GM18858 (cell line): ENCODE measurements around the gene SOX6.

Experiments used
- ATAC-seq: cut with Tn5 transposase; IDR thresholded peaks from one replicate; pipeline ENCODE4 v1.9.1; 2021; ENCODE audit not compliant: unreplicated experiment

The SOX6 gene

GRCh38 chr11:16365581-16366228, 9.4 kb upstream of the SOX6 start:
- no peak for ATAC-seq

- ATAC-seq = no peak
These were observed 7.9 kb upstream of the SOX6 start for GRCh38 chr11:16364254-16364653.

GRCh38 chr11:16363706-16364105, 7.4 kb upstream of the SOX6 start:
- ATAC-seq = no peak

GRCh38 chr11:16361108-16361865, 4.9 kb upstream of the SOX6 start:
- no peak for ATAC-seq

DNA sequence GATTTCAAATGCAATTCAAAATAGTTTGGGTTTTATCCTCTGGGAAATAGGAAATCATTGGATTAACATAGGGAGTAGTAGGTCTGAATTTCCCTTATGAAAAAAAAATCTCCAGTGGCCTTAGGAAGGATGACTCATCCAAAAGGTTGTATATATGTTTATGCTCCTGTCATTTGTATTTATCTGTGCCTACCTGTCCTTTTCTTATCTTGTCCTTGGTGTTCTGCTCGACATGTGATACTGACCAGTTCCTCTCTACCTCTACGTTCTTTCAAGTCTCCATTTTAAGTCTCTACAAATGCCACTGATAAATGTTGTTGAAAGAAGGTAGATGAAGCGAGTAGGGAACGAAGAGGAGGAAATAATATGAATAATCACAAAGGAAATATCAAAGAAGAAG, 3.0 kb upstream of the SOX6 start:
- ATAC-seq = no peak

DNA sequence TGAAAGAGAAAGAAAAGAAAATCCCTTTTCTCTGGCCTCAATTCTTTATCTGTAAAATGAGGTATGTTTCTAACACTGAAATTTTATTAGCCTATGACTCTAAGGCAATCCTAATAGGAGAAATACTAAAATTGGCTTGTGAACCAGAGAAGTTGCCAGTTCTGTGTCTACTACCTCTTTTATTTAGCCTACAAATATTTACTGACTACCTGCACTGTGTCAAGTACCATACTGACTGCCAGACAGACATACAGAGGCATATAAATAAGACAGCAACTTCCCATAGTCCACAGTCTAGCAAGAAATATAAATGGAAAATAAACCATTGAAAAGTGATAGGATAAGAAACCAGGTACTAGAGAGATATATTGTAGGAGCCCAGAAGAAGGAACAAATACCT, 2.4 kb upstream of the SOX6 start:
- ATAC-seq = no peak

GRCh38 chr11:16357775-16358174, 1.4 kb upstream of the SOX6 start:
- no peak for ATAC-seq

- no peak for ATAC-seq
These were observed 531 bp upstream of the SOX6 start for GRCh38 chr11:16356761-16357393.

DNA sequence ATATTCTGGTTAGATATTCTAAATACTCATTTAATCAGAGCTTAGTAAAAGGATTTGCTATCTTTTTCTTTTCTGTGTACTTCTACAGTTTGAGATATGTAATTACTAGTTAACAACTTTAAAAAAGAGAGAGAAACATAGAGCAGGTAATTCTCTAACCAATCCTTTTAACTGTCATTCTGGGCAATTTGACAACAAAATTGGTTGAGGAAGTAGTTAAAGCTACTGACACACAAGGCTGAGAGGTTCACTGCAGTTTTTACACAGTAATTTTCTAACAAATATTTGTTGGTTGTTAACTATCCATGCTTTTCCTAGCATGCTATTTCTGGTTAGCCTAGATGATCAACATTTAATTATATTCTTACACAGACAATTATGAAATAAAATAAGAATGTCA, 3.6 kb downstream of the SOX6 start:
- ATAC-seq = no peak

GRCh38 chr11:16350125-16350524, 6.2 kb downstream of the SOX6 start:
- no peak for ATAC-seq

GRCh38 chr11:16347928-16348685, 8.2 kb downstream of the SOX6 start:
- no peak for ATAC-seq

GRCh38 chr11:16346975-16347374, 9.4 kb downstream of the SOX6 start:
- no peak for ATAC-seq

DNA sequence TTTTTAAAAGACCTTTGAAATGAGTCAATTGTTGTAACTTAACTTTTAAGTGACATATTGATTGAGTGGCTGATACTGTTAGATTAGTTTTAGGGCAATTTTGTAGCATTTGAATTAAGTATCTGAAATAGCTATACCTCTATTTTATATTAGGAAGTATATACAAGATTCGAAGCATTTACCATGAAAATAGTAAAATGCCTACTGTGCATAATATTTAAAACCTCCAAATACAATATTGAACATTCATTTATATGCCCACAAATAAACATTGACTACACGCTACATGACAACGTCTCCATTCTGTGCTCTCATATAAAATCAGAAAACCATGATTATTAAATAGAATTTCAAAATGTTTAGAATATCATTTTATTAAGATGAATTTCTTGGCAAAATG, 14.5 kb downstream of the SOX6 start:
- no peak for ATAC-seq

- no peak for ATAC-seq
These were observed 18.0 kb downstream of the SOX6 start for GRCh38 chr11:16338393-16338792.

DNA sequence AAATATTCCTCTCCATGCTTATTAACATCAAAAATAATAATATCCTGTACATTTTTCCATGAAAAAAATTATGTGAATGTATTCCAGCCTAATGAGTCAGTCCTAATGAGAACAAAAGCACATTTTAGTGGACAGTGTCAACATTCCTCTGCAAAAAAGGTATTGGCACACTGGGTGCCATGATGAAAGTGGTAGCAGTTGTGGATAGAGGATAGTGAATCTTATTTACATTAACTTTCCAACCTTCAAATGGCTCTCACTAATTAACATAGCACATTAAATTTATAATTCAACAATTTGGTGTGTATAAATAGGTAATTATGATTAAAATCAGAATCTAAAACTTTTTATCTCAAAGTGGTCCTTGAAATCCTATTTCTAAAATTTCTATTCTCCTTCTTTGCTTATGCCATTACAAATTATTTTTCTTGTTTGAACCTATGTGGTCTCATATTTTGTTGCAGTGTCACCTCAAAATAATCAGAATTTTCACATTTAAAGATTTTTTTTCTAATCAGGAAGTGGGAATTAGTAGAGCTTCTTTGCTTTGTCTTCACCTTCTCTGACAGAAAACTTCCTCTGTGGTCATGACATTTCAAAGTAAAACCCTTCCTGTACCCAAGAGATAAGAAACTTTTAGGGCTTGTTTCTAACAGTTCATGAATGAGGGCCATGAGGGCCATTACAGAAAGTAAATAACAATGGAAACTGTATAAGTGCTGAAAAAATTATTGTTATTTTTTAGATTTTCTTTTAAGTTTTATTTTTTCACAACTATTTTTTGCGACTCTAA, 18.7 kb downstream of the SOX6 start:
- no peak for ATAC-seq

DNA sequence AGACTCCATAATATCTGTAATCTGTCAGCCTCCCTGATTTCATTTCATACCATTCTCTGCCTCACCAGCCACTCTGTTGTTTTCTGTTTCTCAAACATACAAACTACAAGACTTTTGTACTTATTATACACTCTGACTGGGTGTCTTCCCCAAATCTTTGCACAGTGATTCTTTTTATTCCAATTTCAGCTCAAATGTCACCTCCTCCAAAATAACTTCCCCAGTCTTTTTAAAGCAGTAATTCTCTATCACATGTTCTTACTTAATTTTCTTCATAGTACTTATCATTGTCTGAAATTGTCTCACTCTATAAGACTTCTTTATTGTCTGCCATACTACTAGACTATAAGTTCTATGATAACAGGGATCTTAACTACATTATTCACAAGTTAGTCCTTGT, 19.6 kb downstream of the SOX6 start:
- ATAC-seq = no peak

GRCh38 chr11:16336204-16336603, 20.1 kb downstream of the SOX6 start:
- no peak for ATAC-seq

DNA sequence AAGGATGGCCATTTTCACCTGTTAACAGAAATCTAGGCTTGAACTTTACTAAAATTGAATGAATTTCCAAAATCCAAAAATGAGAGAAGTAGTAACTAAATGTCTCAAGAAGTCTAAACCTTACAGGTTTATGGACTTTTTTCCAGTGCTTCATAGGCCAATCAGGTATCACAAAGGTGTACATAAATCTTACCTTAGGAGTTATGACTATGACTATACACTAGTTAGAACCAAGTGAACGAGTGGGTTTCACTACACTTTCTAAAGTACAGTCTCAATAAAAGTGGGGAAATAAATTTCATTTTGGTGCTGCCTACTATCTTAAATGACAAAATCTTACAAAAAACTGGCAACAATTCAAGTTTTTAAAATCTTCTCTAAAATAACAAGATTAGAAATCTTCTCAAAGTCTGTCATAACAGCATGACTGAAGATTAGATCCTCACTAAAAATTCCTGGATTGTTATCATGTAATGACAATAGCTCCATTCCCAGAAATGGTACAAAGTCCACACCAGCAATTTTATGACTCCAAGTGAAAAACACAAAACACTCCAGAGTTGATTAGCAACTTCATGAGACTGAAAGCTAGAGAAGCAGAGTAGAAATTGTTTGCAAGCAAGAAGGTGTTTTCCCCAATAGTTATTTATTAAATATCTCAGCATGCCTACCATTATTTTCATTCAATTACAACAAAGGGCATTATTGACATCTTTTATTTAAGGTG, 20.9 kb downstream of the SOX6 start:
- ATAC-seq = no peak

GRCh38 chr11:16326679-16327297, 29.6 kb downstream of the SOX6 start:
- no peak for ATAC-seq

GRCh38 chr11:16322190-16322589, 34.2 kb downstream of the SOX6 start:
- ATAC-seq = no peak
